HG02973 (cell line): ENCODE results near the gene FBXL5.

ENCODE experiments used
- ATAC-seq: cut with Tn5 transposase; IDR thresholded peaks from one replicate; pipeline ENCODE4 v1.9.1; 2021; ENCODE audit warnings: moderate library complexity; ENCODE audit not compliant: unreplicated experiment

Gene FBXL5

GRCh38 chr4:15677507-15677988 is 22.4 kb upstream of the FBXL5 start:
- no peak for ATAC-seq

GRCh38 chr4:15676899-15677298 is 21.7 kb upstream of the FBXL5 start:
- no peak for ATAC-seq

GRCh38 chr4:15676039-15676438 is 20.9 kb upstream of the FBXL5 start:
- no peak for ATAC-seq

- ATAC-seq: no peak
These were observed 20.2 kb upstream of the FBXL5 start for GRCh38 chr4:15675356-15675755.

GRCh38 chr4:15674926-15675325 is 19.8 kb upstream of the FBXL5 start:
- no peak for ATAC-seq

GRCh38 chr4:15674046-15674445 is 18.9 kb upstream of the FBXL5 start:
- no peak for ATAC-seq

- ATAC-seq: no peak
These were observed 18.2 kb upstream of the FBXL5 start for GRCh38 chr4:15673337-15673736.

- no peak for ATAC-seq
These were observed 16.9 kb upstream of the FBXL5 start for GRCh38 chr4:15672101-15672500.

GRCh38 chr4:15670576-15670975 is 15.4 kb upstream of the FBXL5 start:
- no peak for ATAC-seq

- no peak for ATAC-seq
These were observed 13.6 kb upstream of the FBXL5 start for GRCh38 chr4:15668566-15669435.

- no peak for ATAC-seq
These were observed 11.8 kb upstream of the FBXL5 start for GRCh38 chr4:15667006-15667405.

GRCh38 chr4:15665753-15666365 is 10.7 kb upstream of the FBXL5 start:
- ATAC-seq: no peak

- ATAC-seq: no peak
These were observed 4.8 kb upstream of the FBXL5 start for GRCh38 chr4:15659768-15660570.

- no peak for ATAC-seq
These were observed 3.6 kb upstream of the FBXL5 start for GRCh38 chr4:15658781-15659180.

- no peak for ATAC-seq
These were observed 3.1 kb upstream of the FBXL5 start for GRCh38 chr4:15658136-15658770.

GRCh38 chr4:15657366-15657765 is 2.2 kb upstream of the FBXL5 start:
- no peak for ATAC-seq

- ATAC-seq: no peak
These were observed 897 bp upstream of the FBXL5 start for GRCh38 chr4:15656038-15656470.

- peak; percentile 45 for ATAC-seq
These were observed 449 bp downstream of the FBXL5 start for GRCh38 chr4:15654593-15655222.

- peak; percentile 30 for ATAC-seq
These were observed 1.1 kb downstream of the FBXL5 start for GRCh38 chr4:15653864-15654592.

GRCh38 chr4:15653420-15653819 is 1.7 kb downstream of the FBXL5 start:
- ATAC-seq: no peak
